ENCODE results near the gene YTHDF1.
"Not testable (repeated sequence)": the region's sequence is repeated elsewhere in the genome, so short reads cannot be mapped to it uniquely, and the experiment has no call there.

- TF ChIP-seq CTCF (conservative IDR thresholded peaks at IDR 0.05); EZH2 (IDR thresholded peaks at IDR 0.05; ENCODE audit: low read depth): not testable (repeated sequence)
Measured at GRCh38 chr20:63159251-63159650, 56.7 kb downstream of the YTHDF1 start.
